Placental epithelial cell (primary cell): ENCODE data around the gene HOATZ. TPM values are rescaled to one million over a fixed set of nuclear protein-coding genes. Genes with fewer than 3 reads are reported as not detected.

Experiments
- small RNA-seq: library from RNA; depleted of rRNA; stranded (forward); fragments of <200 nt; gene quantifications from one replicate; pipeline ENCODE3, GENCODE V24; 2012
- total RNA-seq: library from RNA; depleted of rRNA; stranded (reverse); fragments of >200 nt; gene quantifications from 2 replicates; pipeline ENCODE4 v1.2.3, GENCODE V29; 2012

HOATZ gene
- not detected in 2 replicates for total RNA-seq

GRCh38 chr11:111514216-111515031 lies at the start of gene HOATZ:
Gene HOATZ (plus strand): TSS chr11:111514778. CDS start chr11:111514785, 7 bp downstream.

GRCh38 chr11:111512296-111513239 lies 2.0 kb upstream of the HOATZ start, which contains the start of gene BTG4:
Gene BTG4 (minus strand): TSS chr11:111512386. CDS start chr11:111498776, 13,610 bp downstream.

GRCh38 chr11:111540114-111540936 lies 25.7 kb downstream of the HOATZ start, which contains the start of gene LAYN:
Gene LAYN (plus strand): TSS chr11:111540720. CDS start chr11:111540844, 124 bp downstream.

Small RNA genes lying within 50 kb of the gene (small RNA-seq; reads per million reads assigned to genes)
- 100 reads per million, percentile 98 among the genes with 10 or more reads in this experiment for gene MIR34B
- gene MIR34C: 89.5 reads per million, percentile 98 among the genes with 10 or more reads in this experiment

Other genes with a start within 250 kb of the HOATZ start
- not detected in 2 replicates for gene POU2AF3, start 216.2 kb upstream of the HOATZ start, total RNA-seq
- gene POU2AF1, start 135.5 kb upstream of the HOATZ start, total RNA-seq: not detected in 2 replicates
- 0.22 and 0.39 TPM in 2 replicates for gene BTG4, start 2.4 kb upstream of the HOATZ start, total RNA-seq
- 53.7 and 82.4 TPM in 2 replicates for gene LAYN, start 25.9 kb downstream of the HOATZ start, total RNA-seq
- 13.2 and 13.3 TPM in 2 replicates for gene SIK2, start 87.7 kb downstream of the HOATZ start, total RNA-seq